ENCODE data around the gene SPATA16.

The SPATA16 gene

GRCh38 chr3:172853005-172853404, 288.0 kb downstream of the SPATA16 start:
- no peak overlapping the region for H3K27ac ChIP-seq (ENCODE audit: insufficient read depth, low read length, poor library complexity, severe bottlenecking)
- H3K4me3 ChIP-seq (ENCODE audit: insufficient read depth, low read depth, low read length, poor library complexity, severe bottlenecking) = no peak overlapping the region
- DNase-seq = no peak
- H3K9me3 ChIP-seq (ENCODE audit: control insufficient read depth, low read length) = no peaks in the 10 kb centered on the region
- no peaks in the 10 kb centered on the region for H3K36me3 ChIP-seq (ENCODE audit: control insufficient read depth, insufficient read depth, low read length)
- H3K27me3 ChIP-seq (replicated peaks; ENCODE audit: control insufficient read depth, insufficient read depth, low read length, poor library complexity, severe bottlenecking) = no peaks in the 10 kb centered on the region
- H3K4me1 ChIP-seq (ENCODE audit: control insufficient read depth, insufficient read depth, low read length, poor library complexity, severe bottlenecking) = no peaks in the 10 kb centered on the region

GRCh38 chr3:172848910-172849309, 292.1 kb downstream of the SPATA16 start:
- Histone ChIP-seq H3K4me3 (ENCODE audit: insufficient read depth, low read depth, low read length, poor library complexity, severe bottlenecking) (no peak overlapping the region), H3K27me3 (replicated peaks; ENCODE audit: control insufficient read depth, insufficient read depth, low read length, poor library complexity, severe bottlenecking) (no peaks in the 10 kb centered on the region), H3K36me3 (ENCODE audit: control insufficient read depth, insufficient read depth, low read length) (no peaks in the 10 kb centered on the region), H3K4me1 (ENCODE audit: control insufficient read depth, insufficient read depth, low read length, poor library complexity, severe bottlenecking) (no peaks in the 10 kb centered on the region), H3K27ac (ENCODE audit: insufficient read depth, low read length, poor library complexity, severe bottlenecking) (no peak overlapping the region), H3K9me3 (ENCODE audit: control insufficient read depth, low read length) (no peaks in the 10 kb centered on the region)
- no peak for DNase-seq

- Histone ChIP-seq H3K9me3 (ENCODE audit: control insufficient read depth, low read length) (no peaks in the 10 kb centered on the region), H3K27ac (ENCODE audit: insufficient read depth, low read length, poor library complexity, severe bottlenecking) (no peak overlapping the region), H3K27me3 (replicated peaks; ENCODE audit: control insufficient read depth, insufficient read depth, low read length, poor library complexity, severe bottlenecking) (no peaks in the 10 kb centered on the region), H3K4me1 (ENCODE audit: control insufficient read depth, insufficient read depth, low read length, poor library complexity, severe bottlenecking) (no peaks in the 10 kb centered on the region), H3K4me3 (ENCODE audit: insufficient read depth, low read depth, low read length, poor library complexity, severe bottlenecking) (no peak overlapping the region), H3K36me3 (ENCODE audit: control insufficient read depth, insufficient read depth, low read length) (no peaks in the 10 kb centered on the region)
- no peak for DNase-seq
These were observed 293.7 kb downstream of the SPATA16 start for GRCh38 chr3:172847292-172847691.

- DNase-seq = no peak
- no peaks in the 10 kb centered on the region for H3K36me3 ChIP-seq (ENCODE audit: control insufficient read depth, insufficient read depth, low read length)
- no peaks in the 10 kb centered on the region for H3K4me1 ChIP-seq (ENCODE audit: control insufficient read depth, insufficient read depth, low read length, poor library complexity, severe bottlenecking)
- no peak overlapping the region for H3K4me3 ChIP-seq (ENCODE audit: insufficient read depth, low read depth, low read length, poor library complexity, severe bottlenecking)
- no peaks in the 10 kb centered on the region for H3K27me3 ChIP-seq (replicated peaks; ENCODE audit: control insufficient read depth, insufficient read depth, low read length, poor library complexity, severe bottlenecking)
- H3K9me3 ChIP-seq (ENCODE audit: control insufficient read depth, low read length) = no peaks in the 10 kb centered on the region
- no peak overlapping the region for H3K27ac ChIP-seq (ENCODE audit: insufficient read depth, low read length, poor library complexity, severe bottlenecking)
These were observed 294.3 kb downstream of the SPATA16 start for GRCh38 chr3:172846706-172847105.

GRCh38 chr3:172846103-172846561, 294.9 kb downstream of the SPATA16 start:
- no peak for DNase-seq
- no peaks in the 10 kb centered on the region for H3K36me3 ChIP-seq (ENCODE audit: control insufficient read depth, insufficient read depth, low read length)
- no peak overlapping the region for H3K27ac ChIP-seq (ENCODE audit: insufficient read depth, low read length, poor library complexity, severe bottlenecking)
- no peaks in the 10 kb centered on the region for H3K27me3 ChIP-seq (replicated peaks; ENCODE audit: control insufficient read depth, insufficient read depth, low read length, poor library complexity, severe bottlenecking)
- H3K9me3 ChIP-seq (ENCODE audit: control insufficient read depth, low read length) = no peaks in the 10 kb centered on the region
- no peak overlapping the region for H3K4me3 ChIP-seq (ENCODE audit: insufficient read depth, low read depth, low read length, poor library complexity, severe bottlenecking)
- no peaks in the 10 kb centered on the region for H3K4me1 ChIP-seq (ENCODE audit: control insufficient read depth, insufficient read depth, low read length, poor library complexity, severe bottlenecking)

GRCh38 chr3:172844428-172844827, 296.6 kb downstream of the SPATA16 start:
- H3K27me3 ChIP-seq (replicated peaks; ENCODE audit: control insufficient read depth, insufficient read depth, low read length, poor library complexity, severe bottlenecking) = no peaks in the 10 kb centered on the region
- H3K4me3 ChIP-seq (ENCODE audit: insufficient read depth, low read depth, low read length, poor library complexity, severe bottlenecking) = no peak overlapping the region
- no peaks in the 10 kb centered on the region for H3K9me3 ChIP-seq (ENCODE audit: control insufficient read depth, low read length)

GRCh38 chr3:172840913-172841312, 300.1 kb downstream of the SPATA16 start:
- Histone ChIP-seq H3K4me3 (ENCODE audit: insufficient read depth, low read depth, low read length, poor library complexity, severe bottlenecking) (no peak overlapping the region), H3K27ac (ENCODE audit: insufficient read depth, low read length, poor library complexity, severe bottlenecking) (no peak overlapping the region), H3K9me3 (ENCODE audit: control insufficient read depth, low read length) (no peaks in the 10 kb centered on the region), H3K4me1 (ENCODE audit: control insufficient read depth, insufficient read depth, low read length, poor library complexity, severe bottlenecking) (no peaks in the 10 kb centered on the region), H3K36me3 (ENCODE audit: control insufficient read depth, insufficient read depth, low read length) (no peaks in the 10 kb centered on the region), H3K27me3 (replicated peaks; ENCODE audit: control insufficient read depth, insufficient read depth, low read length, poor library complexity, severe bottlenecking) (no peaks in the 10 kb centered on the region)
- no peak for DNase-seq

More at GRCh38 chr3:172844428-172844827, 296.6 kb downstream of the SPATA16 start:
- H3K27ac ChIP-seq (ENCODE audit: insufficient read depth, low read length, poor library complexity, severe bottlenecking) = no peak overlapping the region
- DNase-seq = no peak
- no peaks in the 10 kb centered on the region for H3K4me1 ChIP-seq (ENCODE audit: control insufficient read depth, insufficient read depth, low read length, poor library complexity, severe bottlenecking)
- H3K36me3 ChIP-seq (ENCODE audit: control insufficient read depth, insufficient read depth, low read length) = no peaks in the 10 kb centered on the region

GRCh38 chr3:172840463-172840862, 300.6 kb downstream of the SPATA16 start:
- Histone ChIP-seq H3K9me3 (ENCODE audit: control insufficient read depth, low read length) (no peaks in the 10 kb centered on the region), H3K4me3 (ENCODE audit: insufficient read depth, low read depth, low read length, poor library complexity, severe bottlenecking) (no peak overlapping the region), H3K4me1 (ENCODE audit: control insufficient read depth, insufficient read depth, low read length, poor library complexity, severe bottlenecking) (no peaks in the 10 kb centered on the region), H3K27ac (ENCODE audit: insufficient read depth, low read length, poor library complexity, severe bottlenecking) (no peak overlapping the region), H3K27me3 (replicated peaks; ENCODE audit: control insufficient read depth, insufficient read depth, low read length, poor library complexity, severe bottlenecking) (no peaks in the 10 kb centered on the region), H3K36me3 (ENCODE audit: control insufficient read depth, insufficient read depth, low read length) (no peaks in the 10 kb centered on the region)
- DNase-seq = no peak

- DNase-seq = no peak
- H3K4me3 ChIP-seq (ENCODE audit: insufficient read depth, low read depth, low read length, poor library complexity, severe bottlenecking) = no peak overlapping the region
- no peaks in the 10 kb centered on the region for H3K36me3 ChIP-seq (ENCODE audit: control insufficient read depth, insufficient read depth, low read length)
- H3K4me1 ChIP-seq (ENCODE audit: control insufficient read depth, insufficient read depth, low read length, poor library complexity, severe bottlenecking) = no peaks in the 10 kb centered on the region
- no peaks in the 10 kb centered on the region for H3K9me3 ChIP-seq (ENCODE audit: control insufficient read depth, low read length)
- H3K27ac ChIP-seq (ENCODE audit: insufficient read depth, low read length, poor library complexity, severe bottlenecking) = no peak overlapping the region
- no peaks in the 10 kb centered on the region for H3K27me3 ChIP-seq (replicated peaks; ENCODE audit: control insufficient read depth, insufficient read depth, low read length, poor library complexity, severe bottlenecking)
These were observed 301.4 kb downstream of the SPATA16 start for GRCh38 chr3:172839679-172840078.
